Measurements from ENCODE around the gene SKA1.
"Not testable (repeated sequence)": the region's sequence is repeated elsewhere in the genome, so short reads cannot be mapped to it uniquely, and the experiment has no call there.

Gene SKA1

DNA sequence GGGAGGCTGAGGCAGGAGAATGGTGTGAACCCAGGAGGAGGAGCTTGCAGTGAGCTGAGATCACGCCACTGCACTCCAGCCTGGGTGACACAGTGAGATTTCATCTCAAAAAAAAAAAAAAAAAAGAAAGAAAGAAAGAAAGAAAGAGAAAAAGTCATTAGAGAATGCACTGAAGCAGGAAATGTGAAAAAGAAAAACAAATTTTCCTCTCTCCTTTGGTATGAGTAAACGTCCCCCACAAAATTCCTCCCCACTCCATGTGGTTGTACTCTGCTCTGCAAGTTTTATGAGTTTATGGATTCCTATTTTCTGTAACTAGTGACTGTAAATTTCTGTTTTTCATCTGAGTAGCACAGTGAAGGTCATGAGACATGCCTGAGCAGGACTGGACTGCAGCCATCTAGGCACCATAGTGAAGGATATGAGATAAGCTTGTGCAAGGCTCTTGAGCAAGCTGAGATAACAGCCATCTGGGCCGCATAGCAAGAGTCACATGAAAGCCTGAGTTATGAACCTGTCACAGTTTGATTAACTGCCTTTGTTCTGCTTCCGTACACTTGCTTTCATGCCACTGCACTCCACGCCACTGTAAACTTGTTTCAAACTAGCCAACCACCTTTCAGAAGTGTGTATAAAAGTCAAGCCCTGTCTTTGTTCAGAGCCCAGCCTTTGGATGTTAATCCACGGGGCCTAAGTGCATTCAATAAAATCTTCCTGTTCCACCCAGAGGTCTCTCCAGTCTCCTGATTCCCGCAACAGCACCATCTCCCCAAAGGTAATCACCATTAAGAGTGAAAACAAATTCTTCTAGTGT lies 50.2 kb downstream of the SKA1 start:
- no peak for DNase-seq
- no peak for ATAC-seq (replicated peaks)
- Mint-ChIP-seq H3K36me3 (ENCODE audit: insufficient read depth) (no peaks in the 10 kb centered on the region), H3K27ac (no peak overlapping the region), H3K4me1 (ENCODE audit: low read depth in 2 of 2) (no peaks in the 10 kb centered on the region), H3K4me3 (no peak overlapping the region), H3K9me3 (no peaks in the 10 kb centered on the region), H3K27me3 (peaks cover 39 to 51% of the 10 kb centered on the region in 2 donors)

DNA sequence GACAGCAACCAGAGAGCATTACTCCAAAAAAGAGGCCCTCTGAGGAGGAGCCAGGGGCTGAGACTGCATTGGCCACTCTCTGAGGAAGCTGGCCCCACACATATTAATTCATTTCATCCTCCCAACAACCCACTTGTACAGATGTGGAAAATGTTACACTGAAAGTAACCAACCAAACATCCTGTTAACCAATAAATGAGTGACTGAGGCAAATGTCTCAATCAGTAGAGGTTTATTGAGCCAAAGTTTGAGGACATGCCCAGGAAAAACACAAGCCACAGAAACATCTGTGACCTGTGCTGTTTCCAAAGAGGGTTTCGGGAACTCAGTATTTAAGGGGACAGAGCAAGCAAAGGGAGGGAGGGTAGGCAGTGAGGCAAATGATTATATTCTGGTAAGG lies 53.0 kb downstream of the SKA1 start:
- no peaks in the 10 kb centered on the region for H3K36me3 Mint-ChIP-seq (ENCODE audit: insufficient read depth)
- no peak overlapping the region for H3K4me3 Mint-ChIP-seq
- no peaks in the 10 kb centered on the region for H3K9me3 Mint-ChIP-seq
- DNase-seq (no peak), ATAC-seq (replicated peaks) (no peak)
- no peak overlapping the region for H3K27ac Mint-ChIP-seq
- peaks cover 31 to 34% of the 10 kb centered on the region in 2 donors for H3K27me3 Mint-ChIP-seq
- no peaks in the 10 kb centered on the region for H3K4me1 Mint-ChIP-seq (ENCODE audit: low read depth in 2 of 2)

DNA sequence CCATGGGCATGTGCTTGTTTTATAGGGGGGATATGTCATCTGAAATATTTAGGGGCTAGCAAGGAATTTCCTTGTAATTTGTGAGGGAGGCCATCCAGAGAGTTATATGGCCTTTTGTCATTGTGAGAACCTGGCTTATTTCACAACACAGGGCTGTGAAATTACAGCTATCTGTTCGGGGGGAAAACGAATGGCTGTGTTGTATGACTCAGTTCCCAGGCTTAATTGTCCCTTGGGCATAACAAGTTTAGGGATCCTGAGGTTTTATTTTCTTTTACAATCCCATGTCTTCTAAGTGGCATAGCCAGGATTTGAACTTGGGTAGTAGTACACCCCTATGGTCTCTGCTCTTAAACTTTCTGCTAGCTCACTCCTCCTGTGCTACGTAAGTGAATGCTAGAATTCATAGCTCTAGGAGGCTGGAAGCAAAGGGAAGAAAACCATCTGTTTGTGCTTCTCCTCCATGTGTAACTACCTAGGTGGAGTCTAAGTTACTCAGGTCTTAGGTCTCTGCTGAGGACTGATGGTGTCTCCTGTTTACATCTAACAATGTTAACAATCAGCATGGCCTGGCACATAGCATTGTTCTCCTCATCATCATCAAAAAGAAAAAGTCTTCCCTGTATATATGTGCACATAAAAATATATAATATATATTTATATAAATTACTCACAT lies 53.8 kb downstream of the SKA1 start:
- Mint-ChIP-seq H3K4me3 (no peak overlapping the region), H3K4me1 (ENCODE audit: low read depth in 2 of 2) (no peaks in the 10 kb centered on the region), H3K9me3 (no peaks in the 10 kb centered on the region), H3K27me3 (peaks cover 24 to 26% of the 10 kb centered on the region in 2 donors), H3K36me3 (ENCODE audit: insufficient read depth) (no peaks in the 10 kb centered on the region), H3K27ac (no peak overlapping the region)
- DNase-seq = no peak
- no peak for ATAC-seq (replicated peaks)

DNA sequence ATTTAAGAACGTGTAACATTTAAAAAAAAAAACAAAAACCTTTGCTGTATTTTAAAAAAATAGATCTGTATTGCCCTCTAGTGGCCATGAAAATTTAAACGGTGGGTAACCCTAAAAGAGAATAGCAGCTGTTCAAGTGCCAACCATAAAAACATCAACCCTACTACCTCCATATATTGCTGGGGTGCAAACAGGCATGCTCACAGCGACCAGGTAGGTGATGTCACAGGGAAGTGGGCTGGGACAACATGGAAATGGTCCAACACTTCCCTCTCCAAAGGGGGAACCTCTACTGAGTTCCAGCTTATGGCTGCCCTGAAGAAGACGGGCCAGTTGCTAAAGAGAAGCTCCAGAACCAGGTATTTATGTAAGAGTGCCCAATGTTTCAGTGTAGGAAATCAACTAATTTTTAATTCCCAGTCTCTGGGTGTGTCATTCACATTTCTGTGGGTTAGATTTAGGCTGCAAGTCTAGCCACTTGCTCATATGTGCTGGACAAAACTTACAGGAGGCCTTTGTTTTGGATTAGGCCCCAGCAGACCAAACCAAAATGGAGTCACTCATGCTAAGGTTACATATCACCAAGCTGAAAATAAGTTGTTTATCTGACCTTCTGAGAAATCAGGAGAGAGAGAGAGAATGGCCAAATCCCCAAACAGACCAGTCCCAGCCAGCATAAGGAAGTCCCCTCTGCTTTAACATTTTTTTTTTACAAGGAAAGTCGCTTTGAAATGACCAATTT lies 54.5 kb downstream of the SKA1 start:
- no peaks in the 10 kb centered on the region for H3K36me3 Mint-ChIP-seq (ENCODE audit: insufficient read depth)
- ATAC-seq (replicated peaks) (no peak), DNase-seq (peak in 1 of 3 experiments; percentile 11)
- H3K9me3 Mint-ChIP-seq = no peaks in the 10 kb centered on the region
- peaks cover 23 to 25% of the 10 kb centered on the region in 2 donors for H3K27me3 Mint-ChIP-seq
- no peaks in the 10 kb centered on the region for H3K4me1 Mint-ChIP-seq (ENCODE audit: low read depth in 2 of 2)
- H3K27ac Mint-ChIP-seq = no peak overlapping the region
- no peak overlapping the region for H3K4me3 Mint-ChIP-seq

DNA sequence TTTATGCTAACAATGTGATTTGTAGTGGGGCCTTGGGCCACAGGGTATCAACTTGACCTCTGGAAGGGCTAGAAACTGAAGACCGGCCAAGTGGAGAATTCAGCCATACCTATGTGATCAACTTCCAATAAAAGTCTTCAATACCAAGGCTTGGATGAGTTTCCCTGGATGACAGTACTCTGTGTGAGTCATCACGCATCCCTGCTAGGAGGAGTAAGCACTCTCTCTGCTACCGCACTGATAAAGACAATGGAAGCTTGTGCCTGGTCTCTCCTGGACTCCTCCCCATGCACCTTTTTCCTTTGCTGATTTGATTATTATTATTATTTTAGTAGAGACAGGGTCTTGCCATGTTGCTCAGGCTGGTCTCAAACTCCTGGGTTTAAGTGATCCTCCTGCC lies 58.1 kb downstream of the SKA1 start:
- H3K4me3 Mint-ChIP-seq = no peak overlapping the region
- H3K27ac Mint-ChIP-seq = no peak overlapping the region
- no peaks in the 10 kb centered on the region for H3K4me1 Mint-ChIP-seq (ENCODE audit: low read depth in 2 of 2)
- H3K27me3 Mint-ChIP-seq = peaks cover 12 to 24% of the 10 kb centered on the region in 2 donors
- DNase-seq (no peak), ATAC-seq (replicated peaks) (no peak)
- no peaks in the 10 kb centered on the region for H3K9me3 Mint-ChIP-seq
- no peaks in the 10 kb centered on the region for H3K36me3 Mint-ChIP-seq (ENCODE audit: insufficient read depth)

DNA sequence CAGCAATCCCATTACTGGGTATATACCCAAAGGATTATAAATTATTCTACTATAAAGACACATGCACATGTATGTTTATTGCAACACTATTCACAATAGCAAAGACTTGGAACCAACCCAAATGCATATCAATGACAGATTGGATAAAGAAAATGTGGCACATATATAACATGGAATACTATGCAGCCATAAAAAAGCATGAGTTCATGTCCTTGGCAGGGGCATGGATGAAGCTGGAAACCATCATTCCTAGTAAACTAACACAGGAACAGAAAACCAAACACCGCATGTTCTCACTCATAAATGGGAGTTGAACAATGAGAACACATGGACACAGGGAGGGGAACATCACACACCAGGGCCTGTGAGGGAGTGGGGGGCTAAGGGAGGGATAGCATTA lies 61.9 kb downstream of the SKA1 start:
- not testable (repeated sequence) for ATAC-seq (replicated peaks); H3K36me3 Mint-ChIP-seq (ENCODE audit: insufficient read depth); DNase-seq; H3K9me3 Mint-ChIP-seq; H3K27ac Mint-ChIP-seq; H3K4me3 Mint-ChIP-seq; H3K4me1 Mint-ChIP-seq (ENCODE audit: low read depth in 2 of 2)
- H3K27me3 Mint-ChIP-seq = peaks cover 0 to 21% of the 10 kb centered on the region in 2 donors

DNA sequence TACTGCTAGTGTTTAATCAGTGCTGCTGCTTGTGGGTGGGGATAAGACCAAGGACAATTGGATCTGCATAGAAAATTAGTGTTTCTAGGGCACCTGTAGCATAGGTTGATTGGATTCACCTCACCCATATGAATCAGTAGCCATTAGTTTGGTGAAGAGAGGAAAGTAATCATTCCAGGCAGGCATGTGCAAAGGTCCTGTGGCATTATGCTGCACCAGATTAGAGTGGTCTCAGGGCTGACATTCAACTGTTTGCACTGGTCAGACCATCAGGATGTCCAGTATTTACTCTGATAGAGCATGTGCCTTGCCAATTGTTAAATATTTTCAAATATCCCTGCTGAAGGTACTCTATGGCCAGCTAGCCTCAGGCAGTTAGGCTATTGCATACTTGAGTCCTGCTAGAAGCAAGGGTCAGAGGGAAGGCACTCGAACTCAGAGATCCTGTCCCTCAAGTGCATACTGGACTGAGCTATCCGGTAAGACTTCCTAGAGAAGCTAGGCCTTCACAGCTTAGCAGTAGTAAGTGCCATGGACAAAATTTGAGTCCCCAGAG lies 64.7 kb downstream of the SKA1 start:
- no peak for ATAC-seq (replicated peaks)
- peaks cover 0 to 14% of the 10 kb centered on the region in 2 donors for H3K27me3 Mint-ChIP-seq
- no peak overlapping the region for H3K4me3 Mint-ChIP-seq
- no peaks in the 10 kb centered on the region for H3K36me3 Mint-ChIP-seq (ENCODE audit: insufficient read depth)
- H3K9me3 Mint-ChIP-seq = no peaks in the 10 kb centered on the region
- H3K4me1 Mint-ChIP-seq (ENCODE audit: low read depth in 2 of 2) = no peaks in the 10 kb centered on the region
- no peak for DNase-seq
- H3K27ac Mint-ChIP-seq = no peak overlapping the region

DNA sequence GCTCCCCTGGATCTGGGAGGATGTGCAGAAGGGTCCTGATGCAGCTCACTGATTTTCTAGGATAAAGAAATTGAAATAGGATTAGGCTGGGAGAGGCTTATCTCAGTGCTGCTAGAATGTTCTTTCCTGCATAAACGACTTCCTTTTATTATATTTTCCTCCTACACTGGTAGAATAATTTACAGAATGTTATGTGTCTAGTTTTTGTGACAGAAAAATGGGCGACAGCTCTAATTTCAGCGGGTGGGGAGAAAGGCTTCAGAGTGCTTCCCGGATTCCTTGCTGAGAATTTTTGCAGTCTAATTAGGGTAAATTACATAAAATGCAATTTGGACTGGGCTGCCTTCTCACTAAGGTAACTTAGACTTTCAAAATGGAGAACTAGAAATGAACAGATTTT lies 66.2 kb downstream of the SKA1 start:
- no peak overlapping the region for H3K4me3 Mint-ChIP-seq
- peaks cover 0 to 10% of the 10 kb centered on the region in 2 donors for H3K9me3 Mint-ChIP-seq
- ATAC-seq (replicated peaks) (no peak), DNase-seq (no peak)
- H3K27ac Mint-ChIP-seq = no peak overlapping the region
- H3K4me1 Mint-ChIP-seq (ENCODE audit: low read depth in 2 of 2) = no peaks in the 10 kb centered on the region
- H3K27me3 Mint-ChIP-seq = peaks cover 6 to 7% of the 10 kb centered on the region in 2 donors
- peaks cover 3% of the 10 kb centered on the region for H3K36me3 Mint-ChIP-seq (ENCODE audit: insufficient read depth)

DNA sequence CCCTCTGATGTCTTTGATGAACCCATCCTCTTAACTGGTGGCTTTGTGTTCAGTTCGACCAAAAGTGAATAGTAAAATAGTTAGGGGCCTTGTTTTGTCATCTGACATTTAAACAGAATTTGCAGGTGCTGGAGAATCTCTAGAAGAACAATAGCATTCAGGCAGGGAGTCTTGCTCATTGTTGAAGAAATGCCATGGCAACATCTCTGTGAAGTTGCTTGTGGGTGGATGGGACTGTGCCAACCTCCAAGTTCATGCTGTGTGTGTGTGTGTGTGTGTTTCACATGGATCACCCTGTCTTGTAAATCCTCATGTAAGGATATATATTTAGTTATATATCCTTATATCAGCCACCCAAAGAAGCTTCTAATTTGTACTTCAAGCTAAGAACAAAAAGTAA lies 66.7 kb downstream of the SKA1 start:
- Mint-ChIP-seq H3K36me3 (ENCODE audit: insufficient read depth) (peaks cover 3% of the 10 kb centered on the region), H3K4me1 (ENCODE audit: low read depth in 2 of 2) (no peaks in the 10 kb centered on the region), H3K27me3 (peaks cover 7 to 11% of the 10 kb centered on the region in 2 donors), H3K9me3 (peaks cover 0 to 10% of the 10 kb centered on the region in 2 donors), H3K4me3 (no peak overlapping the region), H3K27ac (no peak overlapping the region)
- no peak for DNase-seq
- no peak for ATAC-seq (replicated peaks)
